K562 (cell line): ENCODE measurements around the gene DPH2. TPM values are rescaled to one million over a fixed set of nuclear protein-coding genes. Genes with fewer than 3 reads are reported as not detected.

Experiments
- CBX3 ChIP-seq, 2 experiments: IDR thresholded peaks; 1 replicate in 1 of 2; 2 replicates in 1 of 2; pipeline ENCODE4 v1.6.1; 2012; ENCODE audit warnings: inconsistent platforms in 2 of 2, low read length in 2 of 2, borderline replicate concordance in 1 of 2, control low read depth in 1 of 2
- CREB1 ChIP-seq, 2 experiments: sonication (generic) in 1 of 2; formaldehyde crosslinking in 1 of 2; IDR thresholded peaks; 2 replicates each; pipeline versions ENCODE4 v1.6.1 to v1.8.0; 2012 to 2022; ENCODE audit warnings: inconsistent platforms in 1 of 2, mild to moderate bottlenecking in 1 of 2, missing genetic modification reagents in 1 of 2, moderate library complexity in 1 of 2
- ESRRB ChIP-seq: fragments of 250-450 bp; sonication (Bioruptor Pico); IDR thresholded peaks from 2 replicates; pipeline ENCODE4 v1.5.0; 2020; ENCODE audit warnings: mild to moderate bottlenecking, moderate library complexity, borderline replicate concordance
- ILF3 ChIP-seq: fragments of 450-650 bp; IDR thresholded peaks from 2 replicates; pipeline ENCODE4 v1.6.1; 2018; ENCODE audit warnings: antibody characterized with exemption, mild to moderate bottlenecking, moderate library complexity, borderline replicate concordance
- ILK ChIP-seq: fragments of 450-650 bp; IDR thresholded peaks from 2 replicates; pipeline ENCODE4 v1.6.1; 2016; ENCODE audit warnings: missing genetic modification characterization, low read depth, mild to moderate bottlenecking, missing compliant biosample characterization, moderate library complexity, borderline replicate concordance
- JUND ChIP-seq, 2 experiments: IDR thresholded peaks; 2 replicates in 1 of 2; 3 replicates in 1 of 2; pipeline ENCODE4 v1.6.1; 2011; ENCODE audit warnings: borderline replicate concordance in 2 of 2, low read depth in 2 of 2, low read length in 2 of 2, improper control_type of control experiment in 1 of 2, missing biosample characterization in 1 of 2, missing genetic modification characterization in 1 of 2, missing genetic modification reagents in 1 of 2
- MCM3 ChIP-seq: fragments of 450-650 bp; IDR thresholded peaks from 2 replicates; pipeline ENCODE4 v1.6.1; 2016
- MCM7 ChIP-seq, 2 experiments: fragments of 450-650 bp; IDR thresholded peaks; 2 replicates each; pipeline ENCODE4 v1.6.1; 2016 to 2018
- MEF2A ChIP-seq: IDR thresholded peaks from 2 replicates; pipeline ENCODE4 v1.6.1; 2011; ENCODE audit warnings: low read depth, mild to moderate bottlenecking, low read length, moderate library complexity; ENCODE audit not compliant: control insufficient read depth
- NFATC3 ChIP-seq: fragments of 450-650 bp; IDR thresholded peaks from 2 replicates; pipeline ENCODE4 v1.6.1; 2017; ENCODE audit warnings: mild to moderate bottlenecking
- POLR3G ChIP-seq: IDR thresholded peaks from 2 replicates; pipeline ENCODE4 v1.6.1; 2011; ENCODE audit not compliant: insufficient read length, insufficient replicate concordance; ENCODE audit errors: extremely low read depth
- RBBP5 ChIP-seq: fragments of 200-600 bp; sonication (generic); IDR thresholded peaks from 2 replicates; pipeline ENCODE4 v1.6.1; 2012; ENCODE audit warnings: borderline replicate concordance, mild to moderate bottlenecking, low read length, control low read depth, inconsistent platforms; ENCODE audit not compliant: insufficient read depth, poor library complexity, severe bottlenecking
- RFX5 ChIP-seq: IDR thresholded peaks from 2 replicates; pipeline ENCODE4 v1.6.1; 2011; ENCODE audit warnings: low read depth, mild to moderate bottlenecking, improper control_type of control experiment, low read length
- SAFB ChIP-seq: fragments of 200-400 bp; formaldehyde crosslinking; IDR thresholded peaks from 2 replicates; pipeline ENCODE4 v1.6.1; 2017; ENCODE audit warnings: low read depth, low read length, borderline replicate concordance
- TAL1 ChIP-seq: fragments of 450-650 bp; IDR thresholded peaks from 2 replicates; pipeline ENCODE4 v1.6.1; 2016; ENCODE audit warnings: mild to moderate bottlenecking
- TBP ChIP-seq: optimal IDR thresholded peaks from 2 replicates; pipeline ENCODE3; 2011; ENCODE audit warnings: low read depth, low read length, improper control_type of control experiment
- TRIM24 ChIP-seq, 2 experiments: fragments of 450-650 bp; IDR thresholded peaks; 2 replicates each; pipeline ENCODE4 v1.6.1; 2016
- ZBTB7A ChIP-seq: IDR thresholded peaks from 2 replicates; pipeline ENCODE4 v1.6.1; 2011; ENCODE audit warnings: low read depth, mild to moderate bottlenecking, low read length, moderate library complexity, borderline replicate concordance; ENCODE audit not compliant: control insufficient read depth
- ZFP36 ChIP-seq: fragments of 150-350 bp; IDR thresholded peaks from 2 replicates; pipeline ENCODE4 v1.6.1; 2018; ENCODE audit warnings: low read length, low read depth; ENCODE audit not compliant: partially characterized antibody
- ZNF184 ChIP-seq: sonication (generic); formaldehyde crosslinking; IDR thresholded peaks from 2 replicates; pipeline ENCODE4 v1.5.0; 2020; ENCODE audit warnings: missing genetic modification reagents
- ZNF696 ChIP-seq: fragments of 250-450 bp; sonication (Bioruptor Pico); conservative IDR thresholded peaks from 2 replicates; pipeline ENCODE4 v1.4.0; 2020; ENCODE audit warnings: mild to moderate bottlenecking, moderate library complexity
- polyA plus RNA-seq, 8 experiments: library from polyadenylated mRNA; depleted of rRNA in 4 of 8; stranded (reverse) in 5 of 8; unstranded in 3 of 8; fragments of >200 nt; fragmentation: Nextera tagmentation in 2 of 8; fragmentation: Illumina TruSeq in 1 of 8; extraction: Ambion mirVana in 2 of 8; extraction: Trizol in 1 of 8; gene quantifications; 2 replicates each; pipeline versions ENCODE4 v1.2.1 to v1.2.3, GENCODE V29; 2011 to 2014; ENCODE audit warnings: inconsistent platforms in 1 of 8, missing spikeins in 1 of 8
- total RNA-seq, 7 experiments: library from RNA; depleted of rRNA in 6 of 7; stranded (reverse); fragments of >200 nt in 6 of 7; fragmentation: Illumina TruSeq in 2 of 7; extraction: Trizol in 2 of 7; gene quantifications; 2 replicates each; pipeline versions ENCODE4 v1.2.1 to v1.2.3, GENCODE V29; 2011 to 2021; ENCODE audit warnings: low replicate concordance in 1 of 7
- TF ChIP-seq, protein P1 (sequence below): fragments of 250-450 bp; sonication (Bioruptor Pico); IDR thresholded peaks from 2 replicates; pipeline ENCODE4 v1.9.0; 2021; ENCODE audit warnings: mild to moderate bottlenecking, inconsistent platforms
- TF ChIP-seq, protein P2 (sequence below): sonication (generic); formaldehyde crosslinking; IDR thresholded peaks from 2 replicates; pipeline ENCODE4 v1.8.1; 2023; ENCODE audit warnings: mild to moderate bottlenecking, missing genetic modification reagents

The DPH2 gene
- total and polyA plus RNA-seq, 9 of the 15 experiments (the other 6 are each of a cell fraction or from before 2014, with no cell fraction given): 17.9 to 94.1 (median 68.1) TPM

DNA sequence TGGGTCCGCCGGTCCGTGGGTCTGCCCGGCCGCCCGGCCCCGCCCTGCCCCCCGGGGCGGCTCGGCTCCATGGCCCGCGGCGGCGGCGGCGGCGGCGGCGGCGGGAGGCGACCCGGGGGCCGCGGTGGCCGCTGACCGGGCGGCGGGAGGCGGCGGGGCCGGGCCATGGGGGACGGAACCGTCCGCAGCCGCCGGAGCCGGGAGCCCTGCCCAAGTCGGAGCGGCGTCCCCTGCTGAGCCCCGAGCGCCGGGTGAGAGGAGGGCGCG lies 9.4 kb downstream of the DPH2 start (continued):
- TF ChIP-seq ZNF696 (CRISPR knock-in tag) (no peak), MCM3 (no peak), ESRRB (CRISPR knock-in tag) (no peak), CREB1 (IDR thresholded peaks at IDR 0.05) (no peak), CREB1 (CRISPR knock-in tag; IDR thresholded peaks at IDR 0.05) (no peak), JUND (IDR thresholded peaks at IDR 0.05; ENCODE audit: borderline replicate concordance, low read depth, low read length) (no peak), JUND (tag; IDR thresholded peaks at IDR 0.05; ENCODE audit: borderline replicate concordance, low read depth, low read length) (no peak), MEF2A (no peak), ZNF184 (CRISPR knock-in tag) (no peak), RBBP5 (peak; percentile 19), ILF3 (no peak), SAFB (no peak), POLR3G (no peak), NFATC3 (no peak), RFX5 (no peak), ILK (no peak), CBX3 (IDR thresholded peaks at IDR 0.05; ENCODE audit: borderline replicate concordance in 1 of 2, low read length in 2 of 2) (no peak), TBP (no peak), ZFP36 (no peak), TRIM24 (IDR thresholded peaks at IDR 0.05) (no peak), ZBTB7A (no peak), TAL1 (no peak), MCM7 (IDR thresholded peaks at IDR 0.05) (no peak)
- TF ChIP-seq, protein P1, sequence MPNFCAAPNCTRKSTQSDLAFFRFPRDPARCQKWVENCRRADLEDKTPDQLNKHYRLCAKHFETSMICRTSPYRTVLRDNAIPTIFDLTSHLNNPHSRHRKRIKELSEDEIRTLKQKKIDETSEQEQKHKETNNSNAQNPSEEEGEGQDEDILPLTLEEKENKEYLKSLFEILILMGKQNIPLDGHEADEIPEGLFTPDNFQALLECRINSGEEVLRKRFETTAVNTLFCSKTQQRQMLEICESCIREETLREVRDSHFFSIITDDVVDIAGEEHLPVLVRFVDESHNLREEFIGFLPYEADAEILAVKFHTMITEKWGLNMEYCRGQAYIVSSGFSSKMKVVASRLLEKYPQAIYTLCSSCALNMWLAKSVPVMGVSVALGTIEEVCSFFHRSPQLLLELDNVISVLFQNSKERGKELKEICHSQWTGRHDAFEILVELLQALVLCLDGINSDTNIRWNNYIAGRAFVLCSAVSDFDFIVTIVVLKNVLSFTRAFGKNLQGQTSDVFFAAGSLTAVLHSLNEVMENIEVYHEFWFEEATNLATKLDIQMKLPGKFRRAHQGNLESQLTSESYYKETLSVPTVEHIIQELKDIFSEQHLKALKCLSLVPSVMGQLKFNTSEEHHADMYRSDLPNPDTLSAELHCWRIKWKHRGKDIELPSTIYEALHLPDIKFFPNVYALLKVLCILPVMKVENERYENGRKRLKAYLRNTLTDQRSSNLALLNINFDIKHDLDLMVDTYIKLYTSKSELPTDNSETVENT (CRISPR knock-in tag): no peak
- TF ChIP-seq, protein P2, sequence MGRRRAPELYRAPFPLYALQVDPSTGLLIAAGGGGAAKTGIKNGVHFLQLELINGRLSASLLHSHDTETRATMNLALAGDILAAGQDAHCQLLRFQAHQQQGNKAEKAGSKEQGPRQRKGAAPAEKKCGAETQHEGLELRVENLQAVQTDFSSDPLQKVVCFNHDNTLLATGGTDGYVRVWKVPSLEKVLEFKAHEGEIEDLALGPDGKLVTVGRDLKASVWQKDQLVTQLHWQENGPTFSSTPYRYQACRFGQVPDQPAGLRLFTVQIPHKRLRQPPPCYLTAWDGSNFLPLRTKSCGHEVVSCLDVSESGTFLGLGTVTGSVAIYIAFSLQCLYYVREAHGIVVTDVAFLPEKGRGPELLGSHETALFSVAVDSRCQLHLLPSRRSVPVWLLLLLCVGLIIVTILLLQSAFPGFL: no peak
